Bronchial epithelial cell (primary cell): ENCODE measurements around the gene LIPC. TPM values are rescaled to one million over a fixed set of nuclear protein-coding genes. Genes with fewer than 3 reads are reported as not detected.

Source experiments
- DNase-seq: peaks from one replicate; pipeline ENCODE4 v3.0.0-alpha.2; 2010; ENCODE audit warnings: low read depth
- FAIRE-seq: peaks from 2 replicates; lab custom pipeline; 2011; peaks lifted over from hg19 to GRCh38; lab: Jason Lieb, UNC
- H3K27me3 ChIP-seq: 2 replicates; pipeline ENCODE4 v1.5.1; 2011; ENCODE audit warnings: low read length; ENCODE audit not compliant: control insufficient read depth, insufficient read depth
- H3K36me3 ChIP-seq: 2 replicates; pipeline ENCODE4 v1.5.1; 2011; ENCODE audit warnings: low read length; ENCODE audit not compliant: control insufficient read depth, insufficient read depth
- H3K4me3 ChIP-seq: 2 replicates; pipeline ENCODE4 v1.5.1; 2011; ENCODE audit warnings: mild to moderate bottlenecking, low read depth, low read length, control low read depth
- CTCF ChIP-seq: IDR thresholded peaks from 2 replicates; pipeline ENCODE4 v1.5.1; 2011; ENCODE audit warnings: mild to moderate bottlenecking, moderate library complexity, low read length, control low read depth, inconsistent platforms; ENCODE audit not compliant: insufficient read depth, severe bottlenecking
- total RNA-seq: library from RNA; depleted of rRNA; stranded (reverse); fragments of >200 nt; gene quantifications from 2 replicates; pipeline ENCODE4 v1.2.1, GENCODE V29; 2014

The LIPC gene
- total RNA-seq, 1 donor from 2014 or later: 0.26 TPM

GRCh38 chr15:58466566-58466965, 34.8 kb downstream of the LIPC start:
- H3K27me3 ChIP-seq: no peaks in the 10 kb centered on the region
- no peak for TF ChIP-seq CTCF
- FAIRE-seq (no peak), DNase-seq (no peak)
- H3K4me3 ChIP-seq: no peak overlapping the region
- no peaks in the 10 kb centered on the region for H3K36me3 ChIP-seq

- TF ChIP-seq CTCF: no peak
- Histone ChIP-seq H3K36me3 (no peaks in the 10 kb centered on the region), H3K27me3 (no peaks in the 10 kb centered on the region), H3K4me3 (no peak overlapping the region)
- FAIRE-seq: no peak
- DNase-seq: no peak
These were observed 35.4 kb downstream of the LIPC start for GRCh38 chr15:58467121-58467721.

- Histone ChIP-seq H3K36me3 (no peaks in the 10 kb centered on the region), H3K27me3 (no peaks in the 10 kb centered on the region), H3K4me3 (no peak overlapping the region)
- no peak for FAIRE-seq
- peak; percentile 43 for DNase-seq
- TF ChIP-seq CTCF: no peak
These were observed 36.1 kb downstream of the LIPC start for GRCh38 chr15:58467722-58468423.

GRCh38 chr15:58469432-58470353, 37.9 kb downstream of the LIPC start:
- peak; percentile 94 for DNase-seq
- TF ChIP-seq CTCF: no peak
- H3K4me3 ChIP-seq: no peak overlapping the region

GRCh38 chr15:58471348-58471747, 39.6 kb downstream of the LIPC start:
- Histone ChIP-seq H3K27me3 (no peaks in the 10 kb centered on the region), H3K36me3 (no peaks in the 10 kb centered on the region), H3K4me3 (no peak overlapping the region)
- DNase-seq (peak; percentile 8), FAIRE-seq (no peak)
- no peak for TF ChIP-seq CTCF

More at GRCh38 chr15:58469432-58470353, 37.9 kb downstream of the LIPC start:
- Histone ChIP-seq H3K27me3 (no peaks in the 10 kb centered on the region), H3K36me3 (no peaks in the 10 kb centered on the region)
- FAIRE-seq: no peak
